ENCODE measurements around the gene OR8H1. TPM values are rescaled to one million over a fixed set of nuclear protein-coding genes. Genes with fewer than 3 reads are reported as not detected.

OR8H1 gene
- total RNA-seq, 1 donor from 2014 or later = not detected

- TF ChIP-seq CTCF (conservative IDR thresholded peaks at IDR 0.05) = no peak
- no peaks in the 10 kb centered on the region for H3K36me3 Mint-ChIP-seq
- no peak for DNase-seq (ENCODE audit: extremely low spot score, unreplicated experiment)
Observed at GRCh38 chr11:56307836-56308235, 15.8 kb upstream of the OR8H1 start.

GRCh38 chr11:56296898-56297297 is 4.8 kb upstream of the OR8H1 start:
- Mint-ChIP-seq H3K9me3 (no peaks in the 10 kb centered on the region), H3K27me3 (no peaks in the 10 kb centered on the region), H3K4me1 (ENCODE audit: unreplicated experiment) (no peaks in the 10 kb centered on the region), H3K36me3 (no peaks in the 10 kb centered on the region), H3K4me3 (no peak overlapping the region), H3K27ac (no peak overlapping the region)
- TF ChIP-seq CTCF (conservative IDR thresholded peaks at IDR 0.05) = no peak
- no peak for DNase-seq (ENCODE audit: extremely low spot score, unreplicated experiment)

More at GRCh38 chr11:56307836-56308235, 15.8 kb upstream of the OR8H1 start:
- Mint-ChIP-seq H3K4me1 (ENCODE audit: unreplicated experiment) (no peaks in the 10 kb centered on the region), H3K9me3 (no peaks in the 10 kb centered on the region), H3K27ac (no peak overlapping the region), H3K27me3 (no peaks in the 10 kb centered on the region), H3K4me3 (no peak overlapping the region)

GRCh38 chr11:56273854-56274253 is 18.2 kb downstream of the OR8H1 start, which contains the start of gene OR5T1:
Gene OR5T1 (plus strand): TSS chr11:56274154. CDS start chr11:56275639, 1,485 bp downstream.
- Mint-ChIP-seq H3K27ac (no peak within 1 kb of the TSS), H3K36me3 (no peaks in the 10 kb centered on the region), H3K9me3 (no peaks in the 10 kb centered on the region), H3K27me3 (no peaks in the 10 kb centered on the region), H3K4me3 (no peak within 1 kb of the TSS), H3K4me1 (ENCODE audit: unreplicated experiment) (no peaks in the 10 kb centered on the region)
- no peak for DNase-seq (ENCODE audit: extremely low spot score, unreplicated experiment)
- TF ChIP-seq CTCF (conservative IDR thresholded peaks at IDR 0.05) = no peak

- no peak for DNase-seq (ENCODE audit: extremely low spot score, unreplicated experiment)
- Mint-ChIP-seq H3K27me3 (no peaks in the 10 kb centered on the region), H3K9me3 (no peaks in the 10 kb centered on the region), H3K36me3 (no peaks in the 10 kb centered on the region), H3K27ac (no peak overlapping the region), H3K4me1 (ENCODE audit: unreplicated experiment) (no peaks in the 10 kb centered on the region), H3K4me3 (no peak overlapping the region)
- no peak for TF ChIP-seq CTCF (conservative IDR thresholded peaks at IDR 0.05)
Observed at GRCh38 chr11:56271092-56271491, 21.0 kb downstream of the OR8H1 start.

GRCh38 chr11:56251954-56252353 is 40.1 kb downstream of the OR8H1 start, which contains the start of gene OR5T3:
Gene OR5T3 (plus strand): TSS chr11:56252254. CDS start chr11:56252254, 0 bp downstream.
- no peaks in the 10 kb centered on the region for H3K27me3 Mint-ChIP-seq
- no peaks in the 10 kb centered on the region for H3K9me3 Mint-ChIP-seq
- H3K4me3 Mint-ChIP-seq = no peak within 1 kb of the TSS
- H3K36me3 Mint-ChIP-seq = no peaks in the 10 kb centered on the region
- TF ChIP-seq CTCF (conservative IDR thresholded peaks at IDR 0.05) = no peak
- no peaks in the 10 kb centered on the region for H3K4me1 Mint-ChIP-seq (ENCODE audit: unreplicated experiment)
- H3K27ac Mint-ChIP-seq = no peak within 1 kb of the TSS
- DNase-seq (ENCODE audit: extremely low spot score, unreplicated experiment) = no peak

Other genes starting within 250 kb of the OR8H1 start
- gene OR8I2, start 198.9 kb downstream of the OR8H1 start, total RNA-seq (ENCODE audit: low replicate concordance) = not detected in 2 replicates
- not detected in 2 replicates for gene OR8H2, start 188.6 kb downstream of the OR8H1 start, total RNA-seq (ENCODE audit: low replicate concordance)
- not detected in 2 replicates for gene OR8H3, start 169.9 kb downstream of the OR8H1 start, total RNA-seq (ENCODE audit: low replicate concordance)
- gene OR8J3, start 152.1 kb downstream of the OR8H1 start, total RNA-seq (ENCODE audit: low replicate concordance) = not detected in 2 replicates
- gene OR8K5, start 131.9 kb downstream of the OR8H1 start, total RNA-seq (ENCODE audit: low replicate concordance) = not detected in 2 replicates
- not detected in 2 replicates for gene OR5J2, start 115.6 kb downstream of the OR8H1 start, total RNA-seq (ENCODE audit: low replicate concordance)
- gene OR5T2, start 58.0 kb downstream of the OR8H1 start, total RNA-seq (ENCODE audit: low replicate concordance) = not detected in 2 replicates
- not detected in 2 replicates for gene OR5T3, start 40.0 kb downstream of the OR8H1 start, total RNA-seq (ENCODE audit: low replicate concordance)
- gene OR5T1, start 18.1 kb downstream of the OR8H1 start, total RNA-seq (ENCODE audit: low replicate concordance) = not detected in 2 replicates
- gene OR8K3, start 22.9 kb upstream of the OR8H1 start, total RNA-seq (ENCODE audit: low replicate concordance) = not detected in 2 replicates
- not detected in 2 replicates for gene OR8K1, start 53.8 kb upstream of the OR8H1 start, total RNA-seq (ENCODE audit: low replicate concordance)
- gene OR8J1, start 62.0 kb upstream of the OR8H1 start, total RNA-seq (ENCODE audit: low replicate concordance) = not detected in 2 replicates
- gene OR8U1, start 83.4 kb upstream of the OR8H1 start, total RNA-seq (ENCODE audit: low replicate concordance) = not detected in 2 replicates
- not detected in 2 replicates for gene OR5AL1, start 120.4 kb upstream of the OR8H1 start, total RNA-seq (ENCODE audit: low replicate concordance)
- gene OR5M3, start 181.1 kb upstream of the OR8H1 start, total RNA-seq (ENCODE audit: low replicate concordance) = not detected in 2 replicates
- gene OR5M8, start 199.1 kb upstream of the OR8H1 start, total RNA-seq (ENCODE audit: low replicate concordance) = not detected in 2 replicates

Measured in type B pancreatic cell (in vitro differentiated cells).